HG02571 (cell line): ENCODE measurements around the gene DNASE1L1.

Experiments
- ATAC-seq: cut with Tn5 transposase; IDR thresholded peaks from one replicate; pipeline ENCODE4 v1.9.1; 2021; ENCODE audit warnings: mild to moderate bottlenecking, moderate library complexity; ENCODE audit not compliant: unreplicated experiment

DNASE1L1 gene, protein sequence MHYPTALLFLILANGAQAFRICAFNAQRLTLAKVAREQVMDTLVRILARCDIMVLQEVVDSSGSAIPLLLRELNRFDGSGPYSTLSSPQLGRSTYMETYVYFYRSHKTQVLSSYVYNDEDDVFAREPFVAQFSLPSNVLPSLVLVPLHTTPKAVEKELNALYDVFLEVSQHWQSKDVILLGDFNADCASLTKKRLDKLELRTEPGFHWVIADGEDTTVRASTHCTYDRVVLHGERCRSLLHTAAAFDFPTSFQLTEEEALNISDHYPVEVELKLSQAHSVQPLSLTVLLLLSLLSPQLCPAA

DNA sequence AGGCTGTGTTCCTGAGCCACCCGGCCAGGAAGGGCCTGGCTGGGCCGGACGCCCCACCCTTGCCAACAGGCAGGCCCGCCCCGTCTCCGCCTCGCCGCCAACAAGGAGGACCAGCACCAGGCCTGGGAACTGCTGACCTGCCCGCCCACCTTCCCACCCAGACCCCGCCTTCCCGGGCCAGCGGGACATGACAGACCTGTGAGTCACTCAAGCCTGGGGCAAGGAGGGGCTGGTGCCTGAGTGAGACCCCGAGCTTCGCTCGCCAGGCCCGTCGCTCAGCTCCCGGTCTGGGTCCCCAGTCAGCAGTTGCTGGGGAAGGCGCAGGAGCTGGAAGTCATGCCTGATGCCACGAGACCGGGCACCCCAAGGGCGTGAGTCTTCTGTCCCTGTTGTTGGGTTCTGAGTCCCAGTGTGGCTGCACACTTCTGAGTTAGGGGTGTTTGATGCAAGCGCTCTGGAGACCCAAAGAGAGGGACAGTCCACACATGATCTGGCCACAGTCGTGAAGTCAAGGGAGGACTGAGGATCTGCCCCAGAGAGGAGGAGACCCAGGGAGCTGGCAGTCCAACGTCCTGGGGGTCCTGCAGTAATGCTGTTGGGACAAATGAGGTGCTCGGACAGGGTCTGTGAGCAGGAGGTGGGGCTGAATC is at the start of gene DNASE1L1:
TSS of gene DNASE1L1 (minus strand) at position 33 of the 650 bp plus-strand sequence. CDS start 3,686 bp downstream, outside the sequence.
- no peak for ATAC-seq

DNA sequence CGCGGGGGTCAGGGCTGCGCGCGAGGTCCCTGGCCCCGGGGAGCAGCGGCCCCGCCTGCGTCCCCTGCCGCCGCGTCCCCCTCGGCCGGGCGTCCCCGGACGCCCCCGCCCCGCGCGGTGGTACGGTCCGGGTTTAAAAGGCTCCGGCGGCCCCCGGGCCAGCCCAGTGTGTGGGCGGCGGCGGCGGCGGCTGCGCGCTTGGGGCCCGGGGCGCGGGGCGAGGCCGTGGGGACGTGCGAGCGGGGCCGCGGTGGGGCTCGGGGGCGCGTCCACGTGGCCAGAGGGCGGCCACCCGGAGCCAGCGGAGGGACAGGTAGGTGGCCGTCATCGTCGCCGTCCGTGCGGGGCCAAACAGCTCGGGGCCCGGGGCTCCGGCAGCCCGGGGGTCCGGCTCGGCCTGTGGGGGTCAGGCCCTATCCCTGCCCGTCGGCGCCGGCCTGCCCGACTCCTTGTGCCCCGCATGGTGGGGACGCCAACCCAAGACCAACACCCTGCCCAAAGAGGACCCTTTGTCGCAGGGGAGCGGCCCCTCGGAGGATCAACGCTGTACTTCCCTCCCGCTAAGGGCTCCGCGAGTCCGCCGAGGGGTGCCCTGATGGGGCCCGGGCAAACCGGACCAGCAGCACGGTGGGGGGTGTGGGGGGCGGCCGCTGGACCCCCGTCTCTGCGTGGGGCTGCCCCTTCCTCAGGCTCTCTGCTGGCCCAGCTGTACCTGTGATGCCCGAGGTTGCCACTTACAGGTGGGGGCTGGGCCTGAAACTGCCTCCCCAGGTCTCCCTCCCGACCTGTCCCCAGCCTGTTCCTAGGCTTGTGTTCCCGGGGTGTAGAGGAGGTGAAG is 49.3 kb upstream of the DNASE1L1 start, which contains the start of gene PLXNA3:
TSS of gene PLXNA3 (plus strand) at position 166 of the 838 bp plus-strand sequence. CDS start 1,903 bp downstream, outside the sequence.
- ATAC-seq: peak; percentile 57

DNA sequence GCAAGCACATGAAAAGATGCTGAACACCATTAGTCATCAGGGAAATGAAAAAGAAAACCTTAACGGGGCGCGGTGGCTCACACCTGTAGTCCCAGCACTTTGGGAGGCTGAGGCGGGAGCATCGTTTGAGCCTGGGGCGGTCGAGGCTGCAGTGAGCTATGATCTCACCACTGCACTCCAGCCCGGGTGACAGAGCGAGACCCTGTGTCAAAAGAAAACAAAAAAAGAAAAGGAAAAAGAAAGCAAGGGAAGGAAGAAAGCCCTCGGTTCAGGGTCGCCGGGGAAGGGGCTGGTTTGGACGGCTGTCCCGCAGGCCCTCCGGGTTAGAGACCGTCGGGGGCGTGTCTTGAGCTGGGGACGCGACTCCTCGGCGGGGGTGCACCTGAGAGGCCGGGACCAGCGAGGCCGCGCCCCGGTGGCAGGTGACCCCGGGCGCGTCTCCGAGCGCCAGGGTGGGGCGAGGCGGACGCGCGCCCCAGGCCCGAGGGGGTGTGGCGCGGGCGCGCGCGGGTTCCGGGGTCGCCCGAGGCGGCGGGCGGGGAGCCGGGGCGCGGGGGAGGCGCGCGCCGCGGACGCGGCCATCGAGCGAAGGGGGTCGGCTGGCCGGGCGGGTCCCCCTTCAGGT is 48.5 kb upstream of the DNASE1L1 start:
- ATAC-seq: peak; percentile 43

DNA sequence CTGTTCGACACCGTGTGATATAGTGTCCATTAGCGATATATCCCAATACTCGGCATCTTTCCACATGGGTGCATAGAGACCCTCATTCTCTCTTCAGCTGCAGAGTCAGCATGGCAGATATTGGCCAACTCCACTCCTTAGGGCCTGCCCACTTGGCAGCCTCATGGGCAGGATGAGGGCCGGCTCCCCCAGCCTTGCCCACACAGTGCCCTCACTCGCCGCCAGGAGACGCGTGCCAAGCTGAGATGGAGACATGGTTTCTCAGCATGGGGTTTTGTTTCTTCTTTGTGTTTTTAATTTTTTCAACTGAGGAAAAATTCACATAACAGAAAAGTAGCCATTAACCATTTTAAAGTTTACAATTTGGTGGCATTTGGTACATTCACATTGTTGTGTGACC is 43.8 kb upstream of the DNASE1L1 start:
- ATAC-seq: no peak

DNA sequence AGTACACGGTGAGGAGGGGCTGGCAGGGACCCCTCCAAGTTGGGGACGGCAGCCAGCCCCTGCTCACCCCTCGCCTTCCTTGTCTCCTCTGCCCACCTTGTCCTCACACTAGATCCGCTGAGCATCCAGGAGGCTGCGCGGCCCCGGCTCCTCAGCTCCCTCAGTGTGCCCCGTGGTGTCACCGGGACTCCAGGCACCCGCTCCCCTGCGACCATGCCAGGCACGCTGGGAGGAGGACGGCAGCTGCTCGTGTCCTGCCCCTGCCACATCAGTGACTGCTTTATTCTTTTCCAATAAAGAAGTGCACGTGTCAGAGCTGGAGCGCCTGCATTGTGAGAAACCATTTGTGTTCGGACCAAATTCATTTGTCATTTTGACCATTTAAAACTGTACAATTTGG is 41.3 kb upstream of the DNASE1L1 start:
- no peak for ATAC-seq

DNA sequence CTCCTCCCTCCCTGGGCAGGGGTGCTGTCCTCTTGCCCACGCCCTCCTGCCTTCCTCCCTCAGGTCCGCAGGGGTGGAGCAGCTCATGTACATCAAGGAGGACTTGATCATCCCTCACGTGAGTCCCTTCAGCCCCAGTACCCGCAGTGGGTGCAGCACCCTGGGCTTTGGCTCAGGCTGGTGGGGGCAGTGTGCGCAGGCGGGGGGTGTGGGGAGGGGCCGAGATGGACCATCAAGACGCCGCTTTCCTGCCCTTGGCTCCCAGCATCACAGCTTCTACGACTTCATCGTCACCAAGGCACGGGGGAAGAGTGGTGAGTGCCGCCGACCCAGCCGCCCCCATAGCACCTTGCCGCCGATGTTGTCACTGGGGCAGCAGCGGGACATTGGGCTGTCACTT is 40.6 kb upstream of the DNASE1L1 start:
- no peak for ATAC-seq

DNA sequence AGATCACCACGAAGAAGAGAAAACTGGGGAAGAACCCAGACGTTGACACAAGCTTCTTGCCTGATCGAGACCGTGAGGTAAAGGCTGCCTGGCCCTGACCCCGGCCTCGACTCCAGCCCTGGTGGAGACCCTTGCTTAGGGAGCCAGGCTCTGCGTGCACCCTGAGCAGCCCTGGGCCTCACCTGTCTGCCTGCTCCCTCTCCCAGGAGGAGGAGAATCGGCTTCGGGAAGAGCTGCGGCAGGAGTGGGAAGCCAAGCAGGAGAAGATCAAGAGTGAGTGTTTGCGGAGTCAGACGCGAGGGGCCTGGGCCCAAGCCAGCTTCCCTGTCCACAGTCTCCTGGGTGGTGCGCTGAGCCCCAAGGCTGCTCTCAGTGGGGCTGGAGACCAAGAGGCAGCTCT is 39.4 kb upstream of the DNASE1L1 start:
- ATAC-seq: no peak

DNA sequence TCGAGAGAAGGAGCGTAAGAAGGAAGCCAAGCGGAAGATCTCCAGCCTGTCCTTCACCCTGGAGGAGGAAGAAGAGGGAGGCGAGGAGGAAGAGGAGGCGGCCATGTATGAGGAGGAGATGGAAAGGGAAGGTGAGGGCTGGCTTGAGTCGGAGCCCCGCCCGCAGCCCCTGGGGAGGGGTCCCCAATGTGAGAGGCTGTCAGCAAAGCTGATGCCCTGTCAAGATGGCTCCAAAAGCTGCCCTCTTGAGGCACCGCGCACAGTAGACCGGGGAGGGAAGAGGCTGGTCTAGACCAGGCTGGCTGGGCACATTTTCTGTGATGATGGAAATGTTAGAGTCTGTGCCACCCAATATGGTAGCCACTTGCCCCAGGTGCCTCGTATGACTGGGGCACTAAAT is 37.4 kb upstream of the DNASE1L1 start:
- ATAC-seq: no peak

DNA sequence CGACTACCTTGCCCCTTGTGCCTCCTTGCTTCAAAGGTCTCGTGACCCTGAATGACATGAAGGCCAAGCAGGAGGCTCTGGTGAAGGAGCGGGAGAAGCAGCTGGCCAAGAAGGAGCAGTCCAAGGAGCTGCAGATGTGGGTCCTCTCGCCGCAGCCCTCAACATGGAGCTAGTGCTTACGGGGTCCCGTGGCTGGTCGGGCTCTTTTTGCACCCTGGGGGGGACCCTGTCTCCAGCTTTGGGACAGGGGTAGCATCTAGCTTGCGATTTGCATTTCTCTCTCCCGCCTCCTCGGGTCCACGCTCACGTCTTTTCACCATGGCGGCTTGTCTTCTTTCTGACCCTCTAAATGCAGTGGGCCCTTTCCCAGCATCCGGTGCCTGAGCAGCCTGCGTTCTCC is 36.7 kb upstream of the DNASE1L1 start:
- no peak for ATAC-seq

DNA sequence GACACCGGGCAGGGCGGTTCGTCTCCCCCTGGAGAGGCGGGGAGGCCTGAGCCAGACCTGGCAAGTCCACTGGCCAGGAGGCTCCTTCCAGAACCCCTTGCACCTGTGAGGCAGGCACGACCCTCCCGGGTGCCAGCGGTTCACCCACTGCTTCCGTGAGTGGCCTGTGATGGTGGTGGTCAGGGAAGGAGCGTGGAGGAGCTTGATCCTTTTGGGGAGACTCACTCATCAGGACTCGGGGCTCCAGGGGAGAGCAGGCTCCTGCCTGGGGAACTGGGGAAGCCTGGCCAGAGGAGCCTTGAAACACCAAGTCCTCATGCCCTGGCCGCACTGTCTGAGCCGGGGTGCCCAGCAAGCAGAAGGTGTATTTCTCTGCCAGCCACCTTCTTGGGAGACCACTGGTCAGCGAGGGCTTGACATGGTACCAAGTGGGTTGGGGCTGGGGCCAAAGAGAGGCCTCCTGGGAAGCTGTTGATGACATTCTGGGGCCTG is 35.7 kb upstream of the DNASE1L1 start:
- no peak for ATAC-seq

DNA sequence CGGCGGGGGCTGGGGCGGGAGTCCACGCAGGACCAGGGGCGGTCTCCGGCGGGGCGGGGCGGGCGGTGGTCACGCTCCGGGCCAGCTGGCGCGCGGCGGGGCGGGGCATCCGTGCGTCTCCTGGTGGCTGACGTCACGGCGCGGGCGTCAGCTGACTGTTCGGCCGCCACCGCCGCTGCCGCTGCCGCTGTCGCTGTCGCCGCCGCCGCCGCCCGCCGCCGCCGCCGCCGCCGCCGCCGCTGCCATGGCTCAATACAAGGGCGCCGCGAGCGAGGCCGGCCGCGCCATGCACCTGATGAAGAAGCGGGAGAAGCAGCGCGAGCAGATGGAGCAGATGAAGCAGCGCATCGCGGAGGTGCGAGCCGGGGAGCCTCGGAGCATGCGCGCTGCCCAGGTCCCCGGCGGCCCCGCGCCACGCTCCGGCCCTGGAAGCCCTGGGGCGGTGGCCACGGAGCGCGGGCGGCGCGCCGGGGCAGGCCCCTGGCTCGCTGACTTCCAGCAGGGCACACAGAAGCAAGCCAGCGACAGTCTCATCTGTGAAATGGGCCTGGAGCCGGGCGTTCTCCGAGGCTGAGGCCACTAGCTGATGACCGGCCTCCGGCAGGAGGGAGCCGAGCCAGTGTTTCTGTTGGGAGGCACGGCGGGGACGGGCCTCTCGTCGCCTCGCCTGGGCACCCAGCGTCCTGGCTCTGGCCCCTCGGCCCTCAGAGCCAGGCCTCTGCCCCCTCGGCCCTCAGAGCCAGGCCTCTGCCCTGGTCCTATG is 35.1 kb upstream of the DNASE1L1 start, which contains the start of gene FAM50A:
TSS of gene FAM50A (plus strand) at position 150 of the 763 bp plus-strand sequence. CDS start at position 245, 95 bp downstream.
- peak; percentile 64 for ATAC-seq

DNA sequence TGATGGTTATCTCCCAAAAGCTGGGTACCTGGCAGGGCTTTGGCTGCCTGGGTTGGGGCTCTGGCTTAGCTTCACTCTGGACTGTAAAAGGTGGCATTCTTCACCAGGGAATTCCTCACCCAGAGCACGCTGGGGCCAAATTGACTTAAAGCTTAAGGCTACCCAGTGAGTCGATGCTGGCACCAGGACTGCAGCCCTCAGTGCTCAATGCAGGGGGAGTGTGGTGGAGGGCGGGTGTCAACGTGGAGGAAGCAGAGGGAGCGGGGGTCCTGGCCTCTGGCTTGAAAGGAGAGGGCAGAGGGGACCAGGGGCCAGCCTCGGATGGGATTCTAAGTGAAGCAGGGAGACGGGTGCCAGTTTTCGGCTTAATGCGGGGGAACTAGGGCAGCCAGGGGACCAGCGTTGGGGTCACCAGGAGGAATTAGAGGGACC is 34.4 kb upstream of the DNASE1L1 start:
- no peak for ATAC-seq

DNA sequence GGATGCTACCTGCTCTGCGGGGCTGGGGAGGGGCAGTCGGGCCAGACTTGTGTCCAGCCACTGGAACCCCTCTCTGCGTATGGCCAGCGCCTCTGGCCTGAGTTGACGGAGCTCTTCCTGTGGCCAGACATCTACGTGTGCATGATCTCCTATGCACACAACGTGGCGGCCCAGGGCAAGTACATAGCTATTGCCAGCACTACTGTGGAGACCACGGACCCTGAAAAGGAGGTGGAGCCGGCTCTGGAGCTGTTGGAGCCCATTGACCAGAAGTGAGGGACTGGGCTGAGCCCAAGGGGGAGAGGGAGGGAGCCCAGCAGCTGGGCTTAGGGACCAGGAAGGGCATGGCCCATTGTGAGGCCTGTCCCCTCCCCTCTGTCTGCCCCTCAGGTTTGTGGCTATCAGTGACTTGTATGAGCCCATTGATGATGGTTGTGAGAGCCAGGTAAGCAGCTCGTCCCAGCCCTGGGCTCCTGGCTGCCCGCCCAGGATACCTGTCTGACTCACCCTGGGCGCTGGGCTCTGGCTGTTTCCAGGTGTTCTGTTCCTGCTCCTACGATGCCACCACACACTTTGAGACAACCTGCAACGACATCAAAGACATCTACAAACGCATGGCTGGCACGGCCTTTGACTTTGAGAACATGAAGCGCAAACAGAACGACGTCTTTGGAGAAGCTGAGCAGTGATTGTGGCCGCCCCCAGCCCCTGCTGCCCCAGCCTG is 33.1 kb upstream of the DNASE1L1 start:
- ATAC-seq: no peak

DNA sequence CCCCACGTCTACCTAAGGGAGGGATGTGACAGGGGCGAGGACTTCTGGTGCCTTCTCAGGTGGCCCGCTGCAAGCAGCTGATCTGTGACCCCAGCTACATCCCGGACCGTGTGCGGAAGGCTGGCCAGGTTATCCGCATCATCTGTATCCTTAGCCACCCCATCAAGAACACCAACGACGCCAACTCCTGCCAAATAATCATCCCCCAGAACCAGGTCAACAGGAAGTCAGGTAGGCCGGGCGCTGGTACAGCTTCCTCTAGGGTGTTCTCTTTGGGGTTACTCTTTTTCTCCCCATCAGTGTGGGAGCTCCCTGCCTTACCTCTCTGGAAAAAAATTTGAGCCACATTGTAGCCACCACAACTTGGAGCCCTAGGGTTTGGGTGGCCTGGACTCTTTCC is 32.5 kb upstream of the DNASE1L1 start:
- no peak for ATAC-seq

DNA sequence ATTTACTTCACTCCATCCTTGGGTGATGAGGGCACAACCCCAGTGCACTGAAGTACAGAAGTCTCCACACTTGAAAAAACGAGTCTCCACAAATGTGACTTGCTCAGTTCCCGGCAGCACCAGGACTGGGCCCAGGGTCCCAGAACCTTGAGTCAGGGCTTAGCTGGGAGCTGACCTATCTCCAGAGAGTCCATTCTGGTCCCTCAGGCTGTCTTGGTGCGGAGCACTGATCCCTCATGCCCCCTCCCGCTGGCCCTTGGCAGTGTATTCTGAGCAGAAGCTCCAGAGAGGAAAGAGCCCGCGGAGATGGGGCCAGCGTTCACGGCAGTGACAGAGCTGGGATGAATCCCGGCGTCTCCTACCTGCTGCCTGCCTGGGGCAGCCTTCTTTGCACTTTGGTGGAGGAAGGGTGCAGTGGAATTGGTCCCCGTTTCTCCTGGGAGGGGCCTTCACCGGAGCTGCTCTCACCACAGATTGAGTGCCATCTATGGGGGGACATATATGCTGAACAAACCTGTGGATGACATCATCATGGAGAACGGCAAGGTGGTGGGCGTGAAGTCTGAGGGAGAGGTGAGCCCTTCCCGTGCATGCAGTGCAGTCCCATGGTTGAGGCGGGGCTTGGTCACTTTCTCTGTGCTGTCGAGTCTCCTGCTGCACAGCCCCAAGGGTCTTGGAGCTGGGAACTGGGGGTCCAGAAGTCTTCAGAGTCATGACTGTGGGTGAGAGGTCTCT is 31.7 kb upstream of the DNASE1L1 start:
- ATAC-seq: no peak

DNA sequence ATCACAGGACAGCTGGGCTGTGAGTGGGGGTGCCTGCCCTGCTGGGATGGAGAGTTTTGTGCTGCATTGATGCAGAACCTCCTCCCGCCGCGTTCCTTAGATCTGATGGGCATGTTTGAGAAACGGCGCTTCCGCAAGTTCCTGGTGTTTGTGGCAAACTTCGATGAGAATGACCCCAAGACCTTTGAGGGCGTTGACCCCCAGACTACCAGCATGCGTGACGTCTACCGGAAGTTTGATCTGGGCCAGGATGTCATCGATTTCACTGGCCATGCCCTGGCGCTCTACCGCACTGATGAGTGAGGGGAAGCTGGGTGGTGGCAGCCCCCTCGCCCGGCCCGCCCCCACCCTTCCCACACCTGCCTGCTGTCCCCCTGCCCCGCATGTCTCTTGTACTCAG is 30.8 kb upstream of the DNASE1L1 start:
- no peak for ATAC-seq

DNA sequence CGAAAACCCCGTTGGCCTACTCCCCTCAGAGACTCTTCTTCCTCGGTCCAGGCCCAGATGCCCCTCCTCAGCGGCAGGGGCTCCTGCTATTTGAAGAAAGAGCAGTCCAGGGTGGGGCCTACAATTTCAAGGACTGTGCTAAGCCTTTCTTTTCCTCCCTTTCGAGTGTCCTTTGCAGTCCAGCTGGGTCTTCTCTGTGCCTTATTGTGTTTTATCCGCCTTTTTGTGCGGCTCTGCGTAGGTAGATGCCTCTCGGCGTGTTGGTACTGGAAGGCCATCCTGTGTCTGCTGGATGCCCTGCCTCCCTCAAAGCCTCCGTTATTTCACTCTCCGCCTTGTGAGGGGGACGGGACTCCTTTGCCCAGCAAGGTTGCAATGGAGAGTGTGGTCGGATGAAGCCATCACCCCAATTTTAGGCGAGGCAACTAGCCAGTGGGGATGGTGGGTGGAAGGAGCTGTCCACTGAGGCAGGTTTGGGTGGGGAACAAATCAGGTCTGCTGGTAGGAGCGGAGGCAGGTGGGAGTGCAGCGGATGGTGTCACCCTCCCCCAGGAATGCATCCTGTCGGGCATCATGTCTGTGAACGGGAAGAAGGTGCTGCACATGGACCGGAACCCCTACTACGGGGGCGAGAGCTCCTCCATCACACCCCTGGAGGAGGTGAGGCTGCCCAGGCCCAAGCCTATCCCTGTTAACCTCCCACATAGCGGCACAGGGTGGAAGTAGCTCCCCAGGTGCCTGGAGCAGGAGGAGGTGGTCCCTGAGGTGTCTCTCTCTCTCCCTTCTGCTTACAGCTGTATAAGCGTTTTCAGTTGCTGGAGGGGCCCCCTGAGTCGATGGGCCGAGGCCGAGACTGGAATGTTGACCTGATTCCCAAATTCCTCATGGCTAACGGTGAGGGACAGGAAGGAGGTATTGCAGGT is 29.2 kb upstream of the DNASE1L1 start:
- ATAC-seq: no peak
